Measurements from ENCODE around the gene C12orf54.

Gene C12orf54

GRCh38 chr12:48525332-48525731 is 43.0 kb downstream of the C12orf54 start, which contains the start of gene OR8S1:
Gene OR8S1, plus strand, starts transcription at chr12:48525632. Its CDS starts 0 bp downstream, at chr12:48525632.
- no peak for TF ChIP-seq CTCF (IDR thresholded peaks at IDR 0.05; ENCODE audit: extremely low read depth, missing control alignments)
- DNase-seq (ENCODE audit: low spot score) = no peak

- no peak for DNase-seq (ENCODE audit: low spot score)
- TF ChIP-seq CTCF (IDR thresholded peaks at IDR 0.05; ENCODE audit: extremely low read depth, missing control alignments) = no peak
These were observed 45.8 kb downstream of the C12orf54 start for GRCh38 chr12:48527891-48528670.

GRCh38 chr12:48532601-48533000 is 50.3 kb downstream of the C12orf54 start:
- TF ChIP-seq CTCF (IDR thresholded peaks at IDR 0.05; ENCODE audit: extremely low read depth, missing control alignments) = no peak
- DNase-seq (ENCODE audit: low spot score) = no peak

- no peak for DNase-seq (ENCODE audit: low spot score)
- no peak for TF ChIP-seq CTCF (IDR thresholded peaks at IDR 0.05; ENCODE audit: extremely low read depth, missing control alignments)
These were observed 54.3 kb downstream of the C12orf54 start for GRCh38 chr12:48536602-48537001.

GRCh38 chr12:48542300-48542928 is 60.1 kb downstream of the C12orf54 start:
- peak; percentile 86 for TF ChIP-seq CTCF (IDR thresholded peaks at IDR 0.05; ENCODE audit: extremely low read depth, missing control alignments)
- DNase-seq (ENCODE audit: low spot score) = peak; percentile 42

- DNase-seq (ENCODE audit: low spot score) = no peak
- no peak for TF ChIP-seq CTCF (IDR thresholded peaks at IDR 0.05; ENCODE audit: extremely low read depth, missing control alignments)
These were observed 63.7 kb downstream of the C12orf54 start for GRCh38 chr12:48545833-48546469.
